Activated CD4-positive, alpha-beta T cell treated with anti-CD3 and anti-CD28 coated beads, Interleukin-2, amount 50 U/mL, for 48 hours (primary cell): ENCODE measurements around the gene BTC.
"Not testable (repeated sequence)": the region's sequence is repeated elsewhere in the genome, so short reads cannot be mapped to it uniquely, and the experiment has no call there.

Source experiments
- DNase-seq, 2 experiments: peaks; one replicate each; pipeline ENCODE4 v3.0.0-alpha.2; 2020

The BTC gene, protein sequence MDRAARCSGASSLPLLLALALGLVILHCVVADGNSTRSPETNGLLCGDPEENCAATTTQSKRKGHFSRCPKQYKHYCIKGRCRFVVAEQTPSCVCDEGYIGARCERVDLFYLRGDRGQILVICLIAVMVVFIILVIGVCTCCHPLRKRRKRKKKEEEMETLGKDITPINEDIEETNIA

DNA sequence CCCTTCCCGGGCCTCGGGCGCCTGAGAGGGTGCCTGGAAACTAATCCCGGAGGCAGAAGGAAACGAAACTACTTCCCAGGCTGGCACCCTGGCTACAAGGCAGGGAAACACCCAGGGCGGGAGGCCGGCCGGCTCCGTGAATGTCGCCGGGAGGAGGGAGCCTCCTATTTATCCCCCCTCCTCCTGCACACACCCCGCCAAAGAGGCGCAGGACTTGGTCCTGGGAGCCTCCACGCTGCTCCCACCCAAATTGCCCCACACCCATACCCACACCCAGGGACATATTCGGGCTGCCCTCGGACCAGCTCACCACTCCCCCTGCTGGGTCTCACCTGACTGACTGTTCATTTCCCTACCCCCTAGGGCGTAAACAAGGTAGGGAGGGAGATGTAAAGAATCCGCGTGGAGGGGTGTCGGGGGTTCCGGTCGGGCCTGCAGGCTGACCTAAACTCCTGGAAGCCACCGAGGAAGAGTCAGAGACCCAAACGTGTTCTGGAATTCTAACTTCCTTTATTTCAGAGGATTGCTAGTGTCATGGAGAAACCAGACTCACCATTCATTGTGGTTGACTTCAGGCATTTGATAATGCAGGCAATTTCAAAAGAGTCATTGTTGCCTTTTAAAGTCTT is at the start of gene BTC:
Gene BTC, minus strand, starts transcription at position 142 of the 629 bp plus-strand sequence. CDS start 198 bp downstream, outside the sequence.
- peak in 1 of 2 experiments; percentile 5 for DNase-seq

DNA sequence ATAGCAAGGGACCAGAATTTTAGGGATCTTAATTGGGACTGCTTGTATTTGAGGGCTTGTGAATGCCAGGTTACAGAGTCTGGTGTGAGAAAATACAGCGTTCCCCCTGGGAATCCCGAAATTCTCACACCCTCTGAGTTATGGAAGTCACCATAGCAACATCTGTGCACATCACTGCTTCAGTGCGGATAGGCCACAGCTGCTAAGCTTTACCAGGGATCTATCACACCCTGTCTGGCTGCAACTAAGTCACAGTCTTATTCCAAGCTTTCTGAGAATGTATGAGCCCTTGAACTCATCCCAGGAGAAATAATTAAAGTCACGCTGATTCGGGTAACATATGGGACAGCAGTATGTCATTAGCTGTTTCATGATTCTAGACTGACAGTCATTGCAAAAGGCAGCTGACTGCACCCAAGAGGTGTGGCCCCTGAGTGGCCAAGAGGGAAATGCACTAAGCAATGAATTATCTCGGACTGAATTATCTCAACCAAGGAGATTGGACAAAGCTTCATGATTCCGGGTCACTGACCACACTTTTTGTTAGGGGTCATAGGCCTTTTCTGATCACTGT is 46.7 kb upstream of the BTC start:
- DNase-seq, result no peak

GRCh38 chr4:74838746-74839370 is 44.5 kb upstream of the BTC start:
- no peak for DNase-seq

DNA sequence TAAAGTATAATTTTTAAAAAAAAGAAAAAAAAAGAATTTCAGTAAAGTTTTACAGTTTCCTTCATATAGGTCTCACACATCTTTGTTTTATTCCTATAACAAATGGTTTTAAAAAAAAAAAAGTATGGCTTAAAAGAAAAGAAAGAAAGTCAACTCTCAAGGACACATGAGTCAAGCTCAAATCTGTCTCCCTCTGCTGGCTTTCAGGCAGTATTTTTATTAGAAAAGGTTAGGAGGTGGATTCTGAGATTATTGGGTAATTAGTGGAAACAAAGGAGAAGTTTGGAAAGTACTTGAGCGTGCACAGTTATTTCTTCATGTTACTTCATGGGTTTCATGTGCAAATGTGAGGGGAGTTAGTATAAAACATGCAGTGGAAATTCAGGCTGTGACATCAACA is 36.6 kb upstream of the BTC start:
- DNase-seq, result no peak

GRCh38 chr4:74823194-74823593 is 28.9 kb upstream of the BTC start:
- DNase-seq, result no peak

- no peak for DNase-seq
These were observed 28.3 kb upstream of the BTC start for GRCh38 chr4:74822603-74823002.

- DNase-seq, result no peak
These were observed 27.2 kb upstream of the BTC start for GRCh38 chr4:74821541-74821940.

DNA sequence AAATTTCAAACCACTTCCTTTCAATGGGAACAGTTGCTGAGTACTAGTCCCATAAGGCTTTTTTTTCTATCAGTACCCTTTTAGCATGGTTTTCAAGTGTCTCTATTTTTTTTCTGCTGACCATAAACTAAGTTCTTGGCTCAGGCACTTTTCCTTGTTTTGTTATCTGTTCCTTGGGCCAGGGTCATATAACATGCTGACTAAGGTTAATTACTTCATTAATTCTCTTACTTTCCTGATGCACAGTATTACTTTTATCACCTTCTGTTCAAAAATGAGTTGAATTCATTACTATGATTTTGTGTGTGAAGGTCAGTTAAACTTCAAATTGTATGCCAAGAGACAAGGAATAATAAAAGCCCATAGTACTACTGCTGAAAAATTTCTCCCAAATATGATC is 19.7 kb upstream of the BTC start:
- DNase-seq, result no peak

DNA sequence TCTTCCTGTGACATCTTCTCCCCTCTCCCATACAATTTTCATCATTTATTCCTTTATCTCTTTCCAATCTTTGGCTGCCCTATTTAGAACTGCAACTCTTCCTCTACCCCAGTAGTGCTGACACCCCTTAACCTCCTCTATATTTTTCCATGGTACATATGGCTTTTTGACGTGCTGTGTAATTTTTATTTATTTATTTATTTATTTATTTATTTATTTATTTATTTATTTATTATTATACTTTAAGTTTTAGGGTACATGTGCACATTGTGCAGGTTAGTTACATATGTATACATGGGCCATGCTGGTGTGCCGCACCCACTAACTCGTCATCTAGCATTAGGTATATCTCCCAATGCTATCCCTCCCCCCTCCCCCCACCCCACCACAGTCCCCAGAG is 17.7 kb upstream of the BTC start:
- not testable (repeated sequence) for DNase-seq

DNA sequence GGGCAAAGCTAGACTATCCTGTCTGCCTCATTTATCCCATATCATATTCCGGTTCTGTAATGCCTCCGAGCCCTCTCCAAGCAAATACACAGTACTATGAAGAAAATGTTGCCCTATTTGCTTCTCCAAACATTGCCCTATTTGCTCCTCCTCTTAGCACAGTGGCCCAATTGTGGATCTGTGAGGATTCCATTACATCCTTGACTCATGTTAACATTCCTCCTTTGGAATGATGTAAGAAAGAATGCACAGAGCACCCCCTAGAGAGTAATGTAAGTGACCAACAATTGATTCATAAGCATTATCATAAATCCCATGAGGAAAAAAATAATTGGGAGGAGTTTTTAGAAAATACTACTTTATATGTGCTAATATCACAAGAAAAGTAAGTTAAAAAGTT is 11.3 kb upstream of the BTC start:
- no peak for DNase-seq

DNA sequence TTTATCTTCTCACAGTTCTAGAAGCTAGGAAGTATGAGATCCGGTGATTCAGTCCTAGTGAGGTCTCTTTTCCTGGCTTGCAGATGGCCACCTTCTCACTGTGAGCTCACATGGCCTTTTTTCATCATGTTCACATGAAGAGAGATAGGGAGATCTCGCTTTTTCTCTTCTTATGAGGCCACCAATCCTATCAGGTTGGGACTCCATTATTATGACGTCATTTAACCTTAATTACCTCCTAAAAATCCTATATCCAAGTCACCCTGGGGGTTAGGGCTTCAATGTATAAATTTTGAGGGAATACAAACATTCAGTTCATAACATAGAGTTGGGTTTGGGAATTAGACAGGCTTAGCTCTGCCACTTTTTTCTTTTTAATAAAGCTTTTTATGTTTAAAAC is 6.0 kb upstream of the BTC start:
- no peak for DNase-seq

DNA sequence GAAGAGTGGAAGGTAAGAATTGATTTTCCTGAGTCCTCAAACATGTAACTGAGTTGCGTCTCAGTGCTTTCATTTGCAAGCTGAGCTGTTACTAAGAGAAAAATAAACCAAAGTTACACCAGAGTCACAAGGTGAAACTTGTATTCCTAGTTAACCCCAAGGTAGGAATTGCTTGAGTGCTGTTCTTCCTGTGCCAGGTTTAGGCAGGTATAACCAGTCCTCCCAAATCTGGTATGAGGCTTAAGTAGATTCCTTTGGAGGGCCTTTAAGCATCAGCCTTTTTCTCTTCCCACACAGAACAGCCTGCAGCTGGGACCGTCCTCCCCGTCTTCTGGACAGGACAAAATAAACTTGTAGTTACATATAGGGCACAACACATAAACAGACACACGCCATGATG is 2.3 kb upstream of the BTC start:
- DNase-seq, result no peak

DNA sequence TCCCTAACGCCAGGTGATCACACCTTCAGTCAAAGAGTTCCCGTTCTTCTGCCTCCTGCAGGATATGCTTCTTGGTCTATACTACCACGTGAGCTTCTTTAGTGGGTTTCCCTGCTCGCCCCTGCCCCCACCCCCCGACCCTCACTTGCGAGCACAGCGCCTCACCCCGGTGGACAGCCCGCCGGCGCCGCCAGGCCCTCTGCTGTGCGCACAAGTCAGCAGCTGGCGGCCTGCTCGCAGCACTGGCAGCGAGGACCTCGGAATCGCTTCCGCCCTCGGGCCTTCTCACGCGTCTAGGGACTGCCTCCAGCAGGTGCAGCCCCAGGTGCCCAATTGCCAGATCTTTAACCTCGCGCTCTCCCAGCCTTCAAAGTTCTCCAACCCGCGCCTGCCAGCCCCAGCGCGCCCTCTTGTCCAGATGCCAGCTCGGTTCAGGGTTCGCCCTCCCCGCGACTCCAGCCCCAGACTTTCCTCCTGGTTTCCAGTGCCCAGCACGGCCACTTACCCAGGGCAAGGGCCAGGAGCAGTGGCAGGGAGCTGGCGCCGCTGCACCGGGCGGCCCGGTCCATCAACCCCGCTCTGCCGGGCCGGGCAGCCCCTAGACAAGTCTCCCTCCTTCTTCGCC is 454 bp downstream of the BTC start:
- peak in 1 of 2 experiments; percentile 1 for DNase-seq

- no peak for DNase-seq
These were observed 3.7 kb downstream of the BTC start for GRCh38 chr4:74790652-74791051.

- DNase-seq, result no peak
These were observed 4.8 kb downstream of the BTC start for GRCh38 chr4:74789518-74789917.

GRCh38 chr4:74777531-74777930 is 16.8 kb downstream of the BTC start:
- DNase-seq, result no peak

DNA sequence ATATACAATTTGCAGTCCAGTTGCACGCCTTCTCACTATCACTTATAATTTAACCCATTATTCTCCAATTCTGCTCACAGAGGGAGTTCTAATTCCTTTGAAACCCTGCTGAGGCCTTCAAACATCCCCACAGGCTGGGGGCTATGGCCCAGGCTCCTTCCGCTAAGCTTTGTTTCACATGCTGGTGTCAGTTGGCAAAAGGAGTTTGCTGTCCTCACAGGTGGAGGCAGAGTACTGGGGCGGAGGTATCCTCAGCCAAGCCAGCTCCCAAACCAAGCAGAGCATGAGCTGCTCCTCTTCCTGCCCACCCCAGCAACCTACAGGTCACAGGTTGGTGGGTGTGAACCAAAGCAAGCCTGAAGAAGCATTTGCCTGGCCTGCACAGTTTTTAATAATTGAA is 21.5 kb downstream of the BTC start:
- no peak for DNase-seq

DNA sequence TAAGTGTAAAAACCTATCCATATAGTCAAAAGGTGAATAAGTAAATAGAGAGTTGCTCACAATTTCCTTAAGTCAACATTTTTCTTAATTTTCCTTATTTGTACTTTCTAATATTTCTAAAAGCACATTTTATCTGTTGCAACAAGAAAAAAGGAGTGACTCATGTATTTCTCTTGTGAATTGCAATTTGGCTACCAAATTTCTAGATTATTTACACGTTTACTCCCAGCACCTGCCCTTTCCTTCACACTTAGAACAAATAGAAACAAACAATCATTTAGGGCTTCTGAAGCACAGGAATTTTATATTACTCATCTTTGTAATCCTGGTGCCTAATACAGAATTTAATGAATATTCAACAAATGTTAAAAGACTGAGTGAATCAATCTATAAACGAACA is 22.2 kb downstream of the BTC start:
- DNase-seq, result no peak

GRCh38 chr4:74770226-74770910 is 24.0 kb downstream of the BTC start:
- no peak for DNase-seq

- no peak for DNase-seq
These were observed 25.3 kb downstream of the BTC start for GRCh38 chr4:74768857-74769525.

- no peak for DNase-seq
These were observed 30.2 kb downstream of the BTC start for GRCh38 chr4:74764119-74764518.

- no peak for DNase-seq
These were observed 35.7 kb downstream of the BTC start for GRCh38 chr4:74758551-74759145.
